Dendritic cell treated with granulocyte-macrophage colony-stimulating factor and Interleukin-4, amounts not matched to agents 40 ng/mL and 50 ng/mL, for 4 days (primary cell): ENCODE data around the gene ENTREP3.
"Not testable (repeated sequence)": the region's sequence is repeated elsewhere in the genome, so short reads cannot be mapped to it uniquely, and the experiment has no call there.

Source experiments
- H3K27ac Mint-ChIP-seq: one replicate; pipeline ENCODE4 v1.8.0; 2022; ENCODE audit warnings: mild to moderate bottlenecking, mixed read lengths
- H3K27me3 Mint-ChIP-seq: one replicate; pipeline ENCODE4 v1.8.0; 2022; ENCODE audit warnings: mild to moderate bottlenecking, mixed read lengths
- H3K36me3 Mint-ChIP-seq: one replicate; pipeline ENCODE4 v1.8.0; 2022; ENCODE audit warnings: low read depth, mixed read lengths
- H3K4me1 Mint-ChIP-seq: one replicate; pipeline ENCODE4 v1.8.0; 2022; ENCODE audit warnings: low read depth, mixed read lengths
- H3K4me3 Mint-ChIP-seq: one replicate; pipeline ENCODE4 v1.8.0; 2022; ENCODE audit warnings: mild to moderate bottlenecking, moderate library complexity, mixed read lengths
- H3K9me3 Mint-ChIP-seq: one replicate; pipeline ENCODE4 v1.8.0; 2022; ENCODE audit warnings: mixed read lengths
- intact Hi-C: fragments of 100-400 bp; cut with micrococcal nuclease; formaldehyde crosslinking; loops from one replicate; pipeline ENCODE4 v1.15.0; 2022

The ENTREP3 gene

DNA sequence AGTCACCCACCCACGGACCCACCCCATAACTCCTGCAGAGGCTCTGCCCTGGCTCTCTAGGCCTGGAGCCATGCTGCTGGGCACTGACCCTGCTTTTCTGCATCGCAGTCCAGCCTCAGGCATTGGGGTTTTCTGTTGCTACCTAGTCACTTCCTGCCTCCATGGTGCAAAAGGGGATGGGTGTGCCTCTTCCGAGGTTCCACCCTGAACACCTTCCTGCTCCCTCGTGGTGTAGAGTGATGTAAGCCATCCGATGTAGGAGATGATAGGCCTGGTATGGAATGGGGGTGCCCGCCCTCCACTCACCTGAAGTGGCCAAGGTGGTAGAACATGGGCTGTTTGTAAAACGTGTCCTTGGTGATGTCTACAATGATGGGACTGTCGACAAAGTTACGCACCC lies 19.9 kb downstream of the ENTREP3 start:
- intact Hi-C loops, H3K4me3 Mint-ChIP-seq, H3K27ac Mint-ChIP-seq, H3K27me3 Mint-ChIP-seq, H3K9me3 Mint-ChIP-seq: not testable (repeated sequence)
- Mint-ChIP-seq H3K36me3 (peaks cover 48% of the 10 kb centered on the region), H3K4me1 (peaks cover 20% of the 10 kb centered on the region)

DNA sequence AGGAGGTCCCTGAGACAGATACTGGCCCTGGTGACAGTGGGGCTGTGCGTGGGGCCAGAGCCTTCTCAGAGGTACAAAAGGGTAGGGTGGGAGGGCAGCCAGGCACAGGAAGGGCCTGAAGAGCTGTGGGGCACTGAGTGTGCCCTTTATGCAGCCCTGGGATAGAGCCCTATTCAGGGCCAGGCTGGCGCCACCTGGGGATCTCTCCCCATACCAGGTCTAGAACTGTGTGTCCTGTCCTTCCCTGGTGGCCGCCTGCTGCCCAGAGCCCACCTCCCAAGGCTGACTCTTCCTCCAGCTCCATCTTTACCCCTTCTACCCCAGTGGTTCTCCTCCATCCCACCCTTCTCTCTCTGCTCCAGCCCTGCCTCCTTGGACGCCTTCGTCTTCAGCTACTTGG lies 21.8 kb downstream of the ENTREP3 start:
- H3K4me1 Mint-ChIP-seq, H3K4me3 Mint-ChIP-seq, intact Hi-C loops, H3K27me3 Mint-ChIP-seq, H3K27ac Mint-ChIP-seq, H3K9me3 Mint-ChIP-seq: not testable (repeated sequence)
- peaks cover 33% of the 10 kb centered on the region for H3K36me3 Mint-ChIP-seq

DNA sequence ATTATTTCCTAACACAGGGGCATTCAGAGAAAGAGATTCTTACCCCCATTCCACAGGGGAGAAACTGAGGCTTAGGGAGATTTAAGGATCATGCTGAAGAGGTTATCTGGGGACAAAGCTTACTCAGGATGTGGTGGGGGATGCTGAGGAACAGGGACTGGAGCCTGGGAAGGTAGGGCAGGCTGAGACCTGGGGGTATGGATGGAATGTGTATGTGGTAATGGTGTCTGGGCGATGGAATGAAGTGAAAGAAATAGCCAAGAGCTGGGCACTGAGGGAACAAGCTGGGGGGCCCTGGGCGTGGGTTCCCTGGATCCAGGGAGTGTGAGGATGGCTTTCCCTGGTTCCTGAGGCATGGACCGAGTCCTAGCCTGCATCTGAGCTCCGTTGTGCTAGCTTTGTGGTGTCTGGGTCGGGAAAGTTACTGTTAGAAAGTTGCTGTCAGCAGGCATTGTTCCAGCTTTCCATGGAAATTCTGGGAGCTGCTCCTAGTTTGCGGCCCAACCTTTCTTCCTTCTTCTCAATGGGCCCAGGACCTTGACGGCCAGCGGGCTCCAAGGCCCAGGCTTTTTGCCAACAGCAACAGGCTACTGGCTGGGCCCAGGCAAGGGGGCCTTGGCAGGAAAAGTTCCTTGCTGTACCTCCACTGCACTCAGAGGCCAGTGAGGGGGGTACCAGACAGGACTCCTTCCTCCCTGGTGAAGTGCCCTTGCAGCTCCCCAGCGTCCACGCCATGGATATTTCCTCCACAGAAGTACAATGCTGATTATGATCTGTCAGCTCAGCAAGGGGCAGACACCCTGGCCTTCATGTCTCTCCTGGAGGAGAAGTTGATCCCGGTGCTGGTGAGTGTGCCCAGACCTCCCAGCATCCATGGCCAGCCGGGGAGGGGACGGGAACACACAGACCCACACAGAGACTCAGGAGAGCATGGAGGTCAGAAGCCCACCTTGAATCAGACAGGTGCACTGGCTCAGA lies 23.0 kb downstream of the ENTREP3 start:
- H3K36me3 Mint-ChIP-seq, result peaks cover 21% of the 10 kb centered on the region
- H3K9me3 Mint-ChIP-seq, intact Hi-C loops, H3K4me1 Mint-ChIP-seq, H3K27ac Mint-ChIP-seq, H3K4me3 Mint-ChIP-seq, H3K27me3 Mint-ChIP-seq: not testable (repeated sequence)

DNA sequence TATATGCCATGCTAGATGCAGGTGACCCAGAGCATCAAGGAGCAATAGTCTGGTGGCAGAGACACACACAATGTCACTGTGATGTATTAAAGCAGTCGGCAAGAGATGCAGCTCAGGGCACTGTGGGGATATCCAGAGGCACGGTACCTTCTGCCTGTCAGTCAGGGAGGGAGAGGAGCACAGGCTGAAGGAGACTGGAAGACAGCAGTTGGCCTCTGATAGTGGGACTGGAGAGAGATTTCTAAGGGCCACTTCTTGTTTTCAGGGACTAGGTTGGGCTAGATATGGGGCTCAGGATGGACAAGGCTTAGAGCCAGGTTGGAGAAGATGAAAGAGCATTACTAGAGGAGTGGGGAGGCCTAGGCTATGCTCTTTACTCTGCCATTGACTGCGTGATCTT lies 24.0 kb downstream of the ENTREP3 start:
- H3K27me3 Mint-ChIP-seq, H3K4me1 Mint-ChIP-seq, H3K4me3 Mint-ChIP-seq, intact Hi-C loops, H3K9me3 Mint-ChIP-seq, H3K27ac Mint-ChIP-seq: not testable (repeated sequence)
- peaks cover 11% of the 10 kb centered on the region for H3K36me3 Mint-ChIP-seq

DNA sequence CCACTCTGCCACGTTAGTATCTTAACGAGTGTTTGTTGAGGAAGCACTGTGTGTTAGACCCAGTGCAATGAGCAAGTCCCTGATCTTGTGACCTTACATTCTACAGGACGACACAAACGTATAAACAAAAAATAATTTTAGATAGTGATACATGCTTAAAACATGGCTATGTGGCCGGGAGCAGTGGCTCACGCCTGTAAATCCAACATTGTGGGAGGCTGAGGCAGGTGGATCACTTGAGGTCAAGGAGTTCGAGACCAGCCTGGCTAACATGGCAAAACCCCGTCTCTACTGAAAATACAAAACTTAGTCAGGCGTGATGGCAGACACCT lies 27.2 kb downstream of the ENTREP3 start:
- Mint-ChIP-seq H3K36me3 (no peaks in the 10 kb centered on the region), H3K27ac (peak overlapping the region; percentile 93), H3K4me1 (peaks cover 37% of the 10 kb centered on the region), H3K9me3 (no peaks in the 10 kb centered on the region), H3K27me3 (peaks cover 3% of the 10 kb centered on the region), H3K4me3 (peak overlapping the region; percentile 77)
- intact Hi-C loops, result loop anchor here (5.0 kb wide), 1 partner anchor 51 kb away; no protein-coding TSS in a partner anchor

DNA sequence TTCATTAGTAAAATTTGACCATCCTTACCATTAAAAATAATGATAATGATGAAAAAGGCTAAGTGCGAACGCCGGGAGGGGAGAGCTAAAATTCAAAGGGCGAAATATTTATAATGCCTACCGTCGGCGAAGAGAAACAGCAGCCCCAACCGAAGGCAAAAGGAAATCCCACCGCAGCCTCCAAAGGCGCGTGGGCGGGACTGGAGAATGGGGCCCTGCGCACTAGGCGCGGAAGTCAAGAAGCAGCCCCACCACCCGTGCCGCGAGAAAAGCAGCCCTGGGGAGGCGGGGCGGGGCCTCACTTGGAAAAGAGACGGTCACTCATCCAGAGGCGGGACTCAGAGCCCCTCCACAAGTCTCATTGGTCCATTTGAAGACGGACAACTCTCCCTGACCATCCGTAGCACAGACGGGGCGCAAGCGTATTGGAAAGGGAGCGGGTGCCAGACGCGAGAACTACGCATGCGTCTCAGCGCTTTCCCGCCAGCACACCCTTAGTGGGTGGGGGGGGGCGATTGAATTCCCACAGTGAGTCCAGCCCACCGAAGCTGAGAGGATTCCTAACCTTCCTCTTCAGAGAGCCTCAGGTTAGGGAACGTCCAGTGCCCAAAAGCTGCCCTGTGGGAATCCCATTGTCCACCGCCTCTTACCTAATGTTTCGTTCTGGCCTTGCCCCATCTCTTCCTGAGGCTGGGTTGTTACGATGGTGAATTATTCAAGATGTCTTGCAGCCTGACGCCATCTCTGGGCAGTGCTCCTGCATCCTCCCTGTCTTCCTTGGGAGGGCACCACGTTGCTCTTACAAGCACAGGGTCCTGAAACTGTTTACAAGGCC lies 27.8 kb downstream of the ENTREP3 start:
- Mint-ChIP-seq H3K27me3 (peaks cover 3% of the 10 kb centered on the region), H3K27ac (peak overlapping the region; percentile 93), H3K9me3 (no peaks in the 10 kb centered on the region), H3K4me1 (peaks cover 42% of the 10 kb centered on the region), H3K36me3 (no peaks in the 10 kb centered on the region), H3K4me3 (peak overlapping the region; percentile 77)
- intact Hi-C loops, result loop anchor here (2.0 to 5.0 kb wide), 2 partner anchors 19 to 50 kb away; partner anchors contain the start of gene MTX1

DNA sequence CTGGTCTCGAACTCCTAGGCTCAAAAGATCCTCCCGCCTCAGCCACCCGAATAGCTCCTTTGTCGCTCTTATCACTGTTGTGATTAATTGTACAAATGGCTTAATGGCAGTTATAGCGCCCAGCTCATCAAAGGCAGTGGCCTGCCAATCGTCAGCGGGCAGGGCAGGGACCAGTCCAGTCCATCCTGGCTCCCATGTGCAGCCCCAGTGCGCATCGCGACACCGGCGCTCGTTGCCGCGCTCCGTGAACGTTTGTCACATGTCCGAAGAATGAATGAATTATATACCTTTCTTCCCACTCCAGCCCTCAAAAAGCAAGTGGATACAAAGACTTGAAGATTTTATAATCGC lies 28.4 kb downstream of the ENTREP3 start:
- Mint-ChIP-seq H3K4me3 (peak overlapping the region; percentile 77), H3K4me1 (peaks cover 48% of the 10 kb centered on the region), H3K36me3 (no peaks in the 10 kb centered on the region), H3K27me3 (peaks cover 3% of the 10 kb centered on the region), H3K27ac (peak overlapping the region; percentile 93), H3K9me3 (no peaks in the 10 kb centered on the region)
- intact Hi-C loops, result loop anchor here (2.0 to 5.0 kb wide), 2 partner anchors 18 to 50 kb away; partner anchors contain the start of gene MTX1

DNA sequence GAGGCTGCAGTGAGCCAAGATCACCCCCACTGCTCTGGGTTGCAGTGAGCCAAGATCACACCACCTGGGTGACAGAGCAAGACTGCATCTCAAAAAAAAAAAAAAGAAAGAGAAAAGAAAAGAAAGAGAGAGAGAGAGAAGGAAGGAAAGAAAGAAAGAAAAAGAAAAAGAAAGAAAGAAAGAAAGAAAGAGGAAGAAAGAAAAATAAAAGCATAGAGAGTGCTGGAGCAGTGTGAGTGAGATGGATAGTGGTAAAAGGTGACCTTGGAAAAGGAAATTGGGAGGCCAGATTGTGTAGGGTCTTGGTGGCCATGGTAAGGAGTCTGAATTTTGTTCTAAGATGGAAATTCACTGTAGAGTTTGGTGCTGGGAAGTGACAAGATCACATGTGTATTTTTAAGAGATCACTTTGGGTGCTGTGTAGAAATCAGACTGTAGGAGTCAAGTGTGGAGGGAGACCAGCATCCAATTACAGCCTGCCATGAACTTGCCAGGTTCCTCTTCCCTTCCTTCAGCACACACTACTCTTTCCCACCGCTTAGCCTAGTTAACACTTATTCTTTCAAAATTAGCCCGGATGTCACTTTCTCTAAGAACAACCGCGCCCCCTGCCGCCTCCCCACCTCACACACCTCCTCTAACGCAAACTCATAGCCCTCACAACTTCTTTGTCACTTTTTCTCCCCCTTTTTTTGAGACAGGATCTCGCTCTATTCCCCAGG lies 28.9 kb downstream of the ENTREP3 start:
- intact Hi-C loops, result loop anchor here (2.0 to 5.0 kb wide), 2 partner anchors 18 to 49 kb away; partner anchors contain the start of gene MTX1
- peaks cover 3% of the 10 kb centered on the region for H3K27me3 Mint-ChIP-seq
- no peaks in the 10 kb centered on the region for H3K9me3 Mint-ChIP-seq
- H3K36me3 Mint-ChIP-seq, result no peaks in the 10 kb centered on the region
- peaks cover 51% of the 10 kb centered on the region for H3K4me1 Mint-ChIP-seq
- peak overlapping the region; percentile 93 for H3K27ac Mint-ChIP-seq
- H3K4me3 Mint-ChIP-seq, result peak overlapping the region; percentile 77

DNA sequence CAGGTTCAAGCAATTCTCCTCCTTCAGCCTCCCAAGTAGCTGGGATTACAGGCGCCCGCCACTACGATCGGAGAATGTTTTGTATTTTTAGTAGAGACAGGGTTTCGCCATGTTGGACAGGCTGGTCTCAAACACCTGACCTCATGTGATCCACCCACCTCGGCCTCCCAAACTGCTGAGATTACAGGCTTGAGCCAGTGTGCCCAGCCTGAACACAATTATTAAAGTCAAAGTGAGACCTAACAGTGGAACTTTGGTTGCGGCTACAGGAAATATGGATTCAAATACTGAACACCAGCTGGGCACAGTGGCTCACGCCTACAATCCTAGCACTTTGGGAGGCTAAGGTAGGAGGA lies 29.9 kb downstream of the ENTREP3 start:
- H3K36me3 Mint-ChIP-seq, H3K4me3 Mint-ChIP-seq, H3K9me3 Mint-ChIP-seq, H3K27me3 Mint-ChIP-seq: not testable (repeated sequence)
- intact Hi-C loops, result loop anchor here (5.0 kb wide), 1 partner anchor 48 kb away; no protein-coding TSS in a partner anchor
- Mint-ChIP-seq H3K27ac (peak overlapping the region; percentile 93), H3K4me1 (peaks cover 57% of the 10 kb centered on the region)

DNA sequence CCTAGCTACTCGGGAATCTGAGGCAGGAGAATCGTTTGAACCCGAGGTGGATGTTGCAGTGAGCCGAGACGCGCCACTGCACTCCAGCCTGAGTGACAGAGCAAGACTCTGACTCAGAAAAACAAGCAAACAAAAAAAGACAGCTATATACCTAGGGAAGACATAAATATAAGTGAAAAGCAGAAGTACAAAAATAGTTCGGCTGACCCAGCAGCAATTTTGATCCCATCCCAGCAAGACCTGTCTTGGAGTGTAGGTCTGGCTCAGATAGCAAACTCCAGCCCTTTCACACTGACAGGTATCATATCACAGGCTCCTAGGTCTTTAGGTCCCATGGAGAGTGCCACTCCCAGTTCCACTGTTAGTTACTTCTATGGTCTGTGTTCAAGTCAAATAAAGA lies 32.2 kb downstream of the ENTREP3 start:
- intact Hi-C loops, result no loop called here
- peaks cover 79% of the 10 kb centered on the region for H3K4me1 Mint-ChIP-seq
- peak overlapping the region; percentile 72 for H3K27ac Mint-ChIP-seq

DNA sequence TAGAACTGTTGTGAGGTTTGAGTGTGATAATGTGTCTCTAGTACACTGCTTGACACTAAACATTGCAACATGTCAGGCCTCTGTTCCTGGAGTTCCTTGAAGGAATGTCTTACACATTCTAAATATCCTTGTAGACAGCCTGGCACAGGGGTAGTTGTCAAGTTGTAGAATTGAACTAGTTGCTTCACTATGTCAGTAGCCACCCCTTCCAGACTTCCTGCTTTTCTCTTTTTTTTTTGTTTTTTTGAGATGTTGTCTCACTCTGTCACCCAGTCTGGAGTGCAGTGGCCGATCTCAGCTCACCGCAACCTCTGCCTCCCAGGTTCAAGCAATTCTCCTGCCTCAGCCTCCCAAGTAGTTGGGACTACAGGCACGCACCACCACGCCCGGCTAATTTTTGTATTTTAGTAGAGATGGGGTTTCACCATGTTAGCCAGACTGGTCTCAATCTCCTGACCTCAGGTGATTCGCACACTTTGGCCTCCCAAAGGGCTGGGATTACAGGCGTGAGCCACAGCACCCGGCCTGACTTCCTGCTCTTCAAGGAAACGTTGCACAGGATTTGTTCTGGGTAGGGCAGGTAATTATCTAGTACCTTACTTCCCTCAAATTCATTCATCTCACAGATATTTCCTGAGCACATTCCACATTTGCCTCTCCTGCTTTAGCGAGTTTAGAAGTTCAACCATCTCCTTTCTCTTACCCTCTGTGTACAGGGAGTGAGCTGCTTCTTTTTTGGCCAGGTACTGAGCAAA lies 34.9 kb downstream of the ENTREP3 start:
- intact Hi-C loops, H3K36me3 Mint-ChIP-seq, H3K9me3 Mint-ChIP-seq, H3K27me3 Mint-ChIP-seq, H3K4me3 Mint-ChIP-seq: not testable (repeated sequence)
- peak overlapping the region; percentile 77 for H3K27ac Mint-ChIP-seq
- peaks cover 67% of the 10 kb centered on the region for H3K4me1 Mint-ChIP-seq

More for the DNA sequence above, 32.2 kb downstream of the ENTREP3 start:
- Mint-ChIP-seq H3K4me3 (no peak overlapping the region), H3K36me3 (no peaks in the 10 kb centered on the region), H3K27me3 (no peaks in the 10 kb centered on the region), H3K9me3 (no peaks in the 10 kb centered on the region)

DNA sequence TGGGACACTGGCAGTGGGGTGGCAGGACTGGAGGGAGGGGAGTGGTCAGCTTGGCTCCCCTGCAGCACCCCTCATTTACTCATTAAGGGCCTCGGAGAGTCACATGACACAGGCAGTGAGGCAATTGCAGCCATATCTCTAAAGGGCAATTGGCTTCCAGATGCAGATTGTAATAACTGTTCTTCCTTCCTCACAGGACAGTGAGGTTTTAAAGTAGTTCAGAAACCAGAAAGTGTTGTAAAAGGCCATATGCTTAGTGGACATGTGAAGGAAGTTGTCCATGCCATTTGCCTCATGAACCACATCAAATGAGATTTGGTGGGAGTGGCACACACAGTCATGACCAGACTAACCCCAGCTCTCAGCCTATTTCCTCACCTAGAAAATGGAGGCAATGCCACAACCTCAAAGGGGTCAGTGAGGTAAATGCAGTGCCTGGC lies 35.7 kb downstream of the ENTREP3 start:
- Mint-ChIP-seq H3K36me3 (peaks cover 12% of the 10 kb centered on the region), H3K4me3 (no peak overlapping the region)
- intact Hi-C loops, result no loop called here

More for the DNA sequence above, 35.7 kb downstream of the ENTREP3 start:
- peak overlapping the region; percentile 77 for H3K27ac Mint-ChIP-seq
- no peaks in the 10 kb centered on the region for H3K27me3 Mint-ChIP-seq
- H3K4me1 Mint-ChIP-seq, result peaks cover 67% of the 10 kb centered on the region
- no peaks in the 10 kb centered on the region for H3K9me3 Mint-ChIP-seq
